ENCODE results near the gene SLC16A4.
A peak's percentile ranks its signal among the peaks of the same experiment; 100 is the strongest.
"Not testable (repeated sequence)": the region's sequence is repeated elsewhere in the genome, so short reads cannot be mapped to it uniquely, and the experiment has no call there.

SLC16A4 gene

GRCh38 chr1:110390692-110391245 lies at the start of gene SLC16A4:
Gene SLC16A4, minus strand, starts transcription at chr1:110391026. Its CDS starts 1,703 bp downstream, at chr1:110389323.
- H3K4me3 ChIP-seq (ENCODE audit: low read depth, low read length) = peak within 1 kb of the TSS; percentile 31
- in situ Hi-C loops (cut with HindIII; ENCODE audit: low sequenced_read_pairs) = no loop called here
- peak; percentile 64 for DNase-seq (ENCODE audit: low read depth)
- TF ChIP-seq CTCF (IDR thresholded peaks at IDR 0.05; ENCODE audit: low read depth, low read length, missing control alignments) = no peak

DNA sequence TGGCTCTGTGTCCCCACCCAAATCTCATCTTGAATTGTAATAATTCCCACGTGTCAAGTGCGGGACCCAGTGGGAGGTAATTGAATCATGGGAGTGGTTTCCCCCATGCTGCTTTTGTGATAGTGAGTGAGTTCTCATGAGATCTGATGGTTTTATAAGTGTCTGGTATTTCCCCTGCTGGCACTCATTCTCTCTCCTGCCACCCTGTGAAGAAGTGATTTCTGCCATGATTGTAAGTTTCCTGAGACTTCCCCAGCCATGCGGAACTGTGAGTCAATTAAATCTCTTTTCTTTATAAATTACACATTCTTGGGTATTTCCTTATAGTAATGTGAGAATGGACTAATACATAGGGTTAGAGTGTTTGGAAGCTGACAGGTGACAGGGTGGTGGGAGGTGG lies 49.0 kb upstream of the SLC16A4 start:
- H3K4me3 ChIP-seq (ENCODE audit: low read depth, low read length); DNase-seq (ENCODE audit: low read depth); in situ Hi-C loops (cut with HindIII; ENCODE audit: low sequenced_read_pairs): not testable (repeated sequence)

- no peak for TF ChIP-seq CTCF (IDR thresholded peaks at IDR 0.05; ENCODE audit: low read depth, low read length, missing control alignments)
- no peak overlapping the region for H3K4me3 ChIP-seq (ENCODE audit: low read depth, low read length)
- in situ Hi-C loops (cut with HindIII; ENCODE audit: low sequenced_read_pairs) = no loop called here
- DNase-seq (ENCODE audit: low read depth) = no peak
These were observed 48.1 kb upstream of the SLC16A4 start for GRCh38 chr1:110438893-110439292.

DNA sequence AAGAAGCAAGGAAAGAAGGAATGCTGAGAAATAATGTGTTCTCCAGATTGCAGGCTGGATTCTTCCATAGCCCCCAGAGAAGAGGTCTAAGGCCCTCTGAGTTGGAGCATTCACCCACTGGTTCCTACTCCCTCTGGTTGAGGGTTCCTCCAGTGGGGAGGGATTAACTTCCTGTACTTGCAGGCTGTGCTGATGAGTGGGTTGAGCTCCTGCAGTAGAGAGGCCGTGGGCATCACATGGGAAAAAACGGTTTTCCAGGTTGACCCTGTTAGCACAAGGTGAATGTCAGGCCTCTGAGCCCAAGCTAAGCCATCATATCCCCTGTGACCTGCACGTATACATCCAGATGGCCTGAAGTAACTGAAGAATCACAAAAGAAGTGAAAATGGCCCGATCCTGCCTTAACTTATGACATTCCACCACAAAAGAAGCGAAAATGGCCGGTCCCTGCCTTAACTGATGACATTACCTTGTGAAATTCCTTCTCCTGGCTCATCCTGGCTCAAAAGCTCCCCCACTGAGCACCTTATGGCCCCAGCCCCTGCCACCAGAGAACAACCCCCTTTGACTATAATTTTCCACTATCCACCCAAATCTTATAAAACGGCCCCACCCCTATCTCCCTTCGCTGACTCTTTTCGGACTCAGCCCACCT lies 46.9 kb upstream of the SLC16A4 start:
- in situ Hi-C loops (cut with HindIII; ENCODE audit: low sequenced_read_pairs); DNase-seq (ENCODE audit: low read depth); H3K4me3 ChIP-seq (ENCODE audit: low read depth, low read length): not testable (repeated sequence)

DNA sequence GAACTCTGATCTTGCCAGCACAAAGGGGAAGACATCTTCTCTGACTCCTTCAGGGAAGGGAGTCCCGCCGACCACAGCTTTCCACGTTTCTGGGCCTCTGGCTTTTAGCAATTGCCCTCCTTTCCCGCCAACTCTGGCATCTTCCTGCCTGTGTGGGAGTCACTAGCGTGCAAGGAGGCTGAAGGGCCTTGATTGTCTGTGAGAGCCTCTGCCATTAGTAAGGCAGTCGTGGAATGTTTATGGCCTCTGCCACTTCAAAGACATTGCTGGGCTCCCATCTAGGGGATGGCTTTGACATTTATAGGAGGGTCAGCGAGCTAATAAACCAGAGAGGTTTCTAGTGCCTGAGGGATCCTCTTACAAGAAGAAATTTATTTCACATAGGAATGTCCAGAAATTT lies 45.8 kb upstream of the SLC16A4 start:
- TF ChIP-seq CTCF (IDR thresholded peaks at IDR 0.05; ENCODE audit: low read depth, low read length, missing control alignments) = no peak
- DNase-seq (ENCODE audit: low read depth) = no peak
- no peak overlapping the region for H3K4me3 ChIP-seq (ENCODE audit: low read depth, low read length)
- in situ Hi-C loops (cut with HindIII; ENCODE audit: low sequenced_read_pairs) = no loop called here

- in situ Hi-C loops (cut with HindIII; ENCODE audit: low sequenced_read_pairs) = no loop called here
- no peak for TF ChIP-seq CTCF (IDR thresholded peaks at IDR 0.05; ENCODE audit: low read depth, low read length, missing control alignments)
- DNase-seq (ENCODE audit: low read depth) = no peak
- H3K4me3 ChIP-seq (ENCODE audit: low read depth, low read length) = no peak overlapping the region
These were observed 44.1 kb upstream of the SLC16A4 start for GRCh38 chr1:110434946-110435345.

DNA sequence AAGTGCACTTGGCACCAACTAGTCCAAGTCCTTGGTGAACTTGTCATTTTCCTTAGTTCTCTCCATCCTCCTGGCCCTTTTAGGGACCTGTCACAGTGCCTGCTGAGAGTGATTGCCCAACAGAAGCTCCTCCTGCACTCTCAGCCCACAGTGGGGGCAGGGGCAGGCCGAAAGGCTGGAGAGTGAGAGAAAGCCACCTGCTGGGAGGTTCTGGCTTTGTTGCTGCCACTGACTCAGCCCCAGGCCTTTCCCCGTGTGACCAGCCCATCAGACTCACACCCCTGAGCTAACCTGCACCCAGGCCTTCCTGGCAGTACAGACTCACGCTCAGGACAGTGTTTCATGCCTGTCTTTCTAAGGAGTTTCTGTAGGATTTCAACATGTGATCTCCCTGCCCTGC lies 43.0 kb upstream of the SLC16A4 start:
- in situ Hi-C loops (cut with HindIII; ENCODE audit: low sequenced_read_pairs) = no loop called here
- DNase-seq (ENCODE audit: low read depth) = no peak
- no peak overlapping the region for H3K4me3 ChIP-seq (ENCODE audit: low read depth, low read length)
- TF ChIP-seq CTCF (IDR thresholded peaks at IDR 0.05; ENCODE audit: low read depth, low read length, missing control alignments) = no peak
